Endothelial cell of umbilical vein (primary cell): ENCODE data around the gene PFDN1. TPM values are rescaled to one million over a fixed set of nuclear protein-coding genes. Genes with fewer than 3 reads are reported as not detected.

Experiments used
- BruUV-seq: library from RNA; stranded (reverse); fragments of 400-500 nt; replicated peaks from 2 replicates; lab custom pipeline; 2021; lab: Mats Ljungman, UMichigan
- CTCF ChIA-PET: fragments of 300-600, 350-600 bp; sonication (Branson Sonifier 250); formaldehyde crosslinking; loops from one replicate; lab custom pipeline; 2021; ENCODE audit warnings: antibody characterized with exemption, inconsistent platforms; lab: Charles Lee
- POLR2A ChIA-PET: fragments of 300-600, 350-600 bp; sonication (Branson Sonifier 250); formaldehyde crosslinking; loops from one replicate; lab custom pipeline; 2021; ENCODE audit warnings: antibody characterized with exemption, inconsistent platforms; lab: Charles Lee
- DNase-seq: peaks from one replicate; pipeline ENCODE4 v3.0.0-alpha.2; 2011; ENCODE audit warnings: low read depth, low spot score
- FAIRE-seq: peaks from 2 replicates; lab custom pipeline; 2011; peaks lifted over from hg19 to GRCh38; lab: Jason Lieb, UNC
- H2AFZ ChIP-seq: 2 replicates; pipeline ENCODE4 v1.6.0; 2012; ENCODE audit warnings: low read depth, low read length, control low read depth, inconsistent platforms
- H3K27ac ChIP-seq: 2 replicates; pipeline ENCODE4 v1.5.1; 2011; ENCODE audit warnings: low read depth, mild to moderate bottlenecking, control low read depth, low read length, moderate library complexity; ENCODE audit not compliant: insufficient read depth
- H3K27me3 ChIP-seq, 2 experiments: 2 replicates each; pipeline versions ENCODE4 v1.6.0 to v1.6.1; 2011; ENCODE audit warnings: low read length in 2 of 2, mixed read lengths in 1 of 2; ENCODE audit not compliant: control insufficient read depth in 2 of 2, insufficient read depth in 2 of 2
- H3K36me3 ChIP-seq, 2 experiments: 2 replicates in 1 of 2; 3 replicates in 1 of 2; pipeline ENCODE4 v1.5.1; 2011; ENCODE audit warnings: low read length in 2 of 2, mild to moderate bottlenecking in 1 of 2, moderate library complexity in 1 of 2; ENCODE audit not compliant: control insufficient read depth in 2 of 2, insufficient read depth in 2 of 2; ENCODE audit errors: extremely low read depth in 1 of 2
- H3K4me1 ChIP-seq: 3 replicates; pipeline ENCODE4 v1.5.1; 2011; ENCODE audit warnings: mild to moderate bottlenecking, low read length; ENCODE audit not compliant: control insufficient read depth, insufficient read depth; ENCODE audit errors: extremely low read depth
- H3K4me2 ChIP-seq: 2 replicates; pipeline ENCODE4 v1.6.1; 2011; ENCODE audit warnings: low read length, control low read depth, mixed read lengths; ENCODE audit not compliant: insufficient read depth
- H3K4me3 ChIP-seq, 3 experiments: fragments of 200-600 bp in 1 of 3; sonication (generic), shearing (Covaris generic) in 1 of 3; replicated peaks in 1 of 3; 2 replicates each; pipeline ENCODE4 v1.5.1; 2011 to 2016; ENCODE audit warnings: control low read depth in 3 of 3, low read length in 3 of 3, mild to moderate bottlenecking in 2 of 3, inconsistent platforms in 1 of 3, low read depth in 1 of 3, moderate library complexity in 1 of 3; ENCODE audit not compliant: insufficient read depth in 1 of 3
- H3K79me2 ChIP-seq: 2 replicates; pipeline ENCODE4 v1.6.0; 2012; ENCODE audit warnings: low read length, inconsistent platforms; ENCODE audit not compliant: control insufficient read depth, insufficient read depth
- H3K9ac ChIP-seq: replicated peaks from 2 replicates; pipeline ENCODE3; 2011; ENCODE audit warnings: low read length, control low read depth; ENCODE audit not compliant: insufficient read depth; ENCODE audit errors: extremely low read depth
- H3K9me1 ChIP-seq: replicated peaks from 3 replicates; pipeline ENCODE4 v1.6.0; 2011; ENCODE audit warnings: mild to moderate bottlenecking, low read length; ENCODE audit not compliant: control insufficient read depth, insufficient read depth; ENCODE audit errors: extremely low read depth
- H3K9me3 ChIP-seq: replicated peaks from 2 replicates; pipeline ENCODE4 v1.5.1; 2012; ENCODE audit warnings: low read length, inconsistent platforms; ENCODE audit not compliant: control insufficient read depth, insufficient read depth
- H4K20me1 ChIP-seq: replicated peaks from 2 replicates; pipeline ENCODE3; 2011; ENCODE audit warnings: mild to moderate bottlenecking, low read length; ENCODE audit not compliant: control insufficient read depth, insufficient read depth; ENCODE audit errors: extremely low read depth
- EZH2 ChIP-seq: IDR thresholded peaks from 2 replicates; pipeline ENCODE4 v1.6.1; 2012; ENCODE audit warnings: borderline replicate concordance, low read depth, mild to moderate bottlenecking, moderate library complexity, low read length, inconsistent platforms; ENCODE audit not compliant: severe bottlenecking
- GATA2 ChIP-seq: IDR thresholded peaks from 2 replicates; pipeline ENCODE4 v1.7.0; 2011; ENCODE audit warnings: low read depth, mild to moderate bottlenecking, moderate library complexity, mixed read lengths, low read length; ENCODE audit not compliant: insufficient read length, insufficient read depth
- MYC ChIP-seq: IDR thresholded peaks from one replicate; pipeline ENCODE4 v1.6.1; 2011; ENCODE audit warnings: mild to moderate bottlenecking, low read depth, low read length
- POLR2A ChIP-seq: IDR thresholded peaks from 2 replicates; pipeline ENCODE4 v1.6.1; 2012; ENCODE audit warnings: low read depth, mild to moderate bottlenecking, control low read depth, low read length
- POLR2AphosphoS5 ChIP-seq: IDR thresholded peaks from 2 replicates; pipeline ENCODE4 v1.6.1; 2012; ENCODE audit warnings: low read depth, mild to moderate bottlenecking, control low read depth, low read length, moderate library complexity; ENCODE audit not compliant: insufficient read depth
- dilution Hi-C: fragments of 300-500 bp; cut with MboI; formaldehyde crosslinking; loops from one replicate; pipeline ENCODE4 v1.15.0; 2019; ENCODE audit warnings: low sequenced_read_pairs; ENCODE audit not compliant: extremely low pct_ligation_motif_present
- intact Hi-C: fragments of 100-400 bp; cut with micrococcal nuclease; formaldehyde crosslinking; loops from one replicate; pipeline ENCODE4 v1.10.0; 2022
- polyA plus RNA-seq, 4 experiments: library from polyadenylated mRNA; depleted of rRNA in 3 of 4; stranded (reverse) in 3 of 4; unstranded in 1 of 4; fragments of >200 nt; gene quantifications; 2 replicates each; pipeline versions ENCODE4 v1.2.1 to v1.2.3, GENCODE V29; 2011 to 2012; ENCODE audit warnings: missing spikeins in 1 of 4
- total RNA-seq: library from RNA; stranded (reverse); gene quantifications from 2 replicates; pipeline ENCODE4 v1.2.3, GENCODE V29; 2021
- TF ChIP-seq, protein P1 (sequence below): IDR thresholded peaks from 2 replicates; pipeline ENCODE4 v1.6.1; 2011; ENCODE audit not compliant: insufficient read depth, insufficient read length
- TF ChIP-seq, protein P2 (sequence below), 2 donors: IDR thresholded peaks; 1 replicate in 1 of 2; 2 replicates in 1 of 2; pipeline ENCODE4 v1.5.1; 2011; ENCODE audit warnings: low read length in 2 of 2, mild to moderate bottlenecking in 2 of 2, moderate library complexity in 2 of 2, control low read depth in 1 of 2, inconsistent platforms in 1 of 2, low read depth in 1 of 2; ENCODE audit not compliant: insufficient read depth in 1 of 2; ENCODE audit errors: extremely low read depth in 1 of 2

The PFDN1 gene
- total and polyA plus RNA-seq, 2 donors (not counting 3 experiments of a cell fraction or from before 2014, with no cell fraction given): 107 to 158 TPM

DNA sequence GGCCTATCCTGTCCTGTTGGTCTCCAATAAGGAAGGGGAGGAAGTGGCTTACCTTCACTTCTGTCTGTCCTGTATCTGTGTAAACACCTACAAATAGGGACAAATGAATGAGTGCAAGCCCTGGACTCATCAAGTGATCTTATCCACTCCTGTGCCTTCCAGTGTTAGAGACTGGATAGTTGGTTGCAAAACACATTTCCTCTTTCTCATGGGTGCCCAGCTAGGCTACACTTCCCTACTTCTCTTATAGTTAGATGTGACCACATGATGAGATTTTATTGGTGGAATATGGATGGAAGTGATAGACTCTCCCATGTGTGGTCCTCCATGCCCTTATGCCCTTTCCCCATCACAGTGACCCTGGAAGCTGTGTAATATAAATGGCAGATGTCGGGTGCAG, 16.9 kb upstream of the PFDN1 start:
- Histone ChIP-seq H3K9me3 (no peaks in the 10 kb centered on the region), H3K27me3 (no peaks in the 10 kb centered on the region), H3K9ac (no peak overlapping the region), H3K4me1 (peaks cover 43% of the 10 kb centered on the region), H3K4me2 (no peak overlapping the region), H3K9me1 (no peaks in the 10 kb centered on the region), H3K4me3 (no peak overlapping the region), H3K36me3 (no peaks in the 10 kb centered on the region), H3K79me2 (no peaks in the 10 kb centered on the region), H4K20me1 (no peaks in the 10 kb centered on the region), H2AFZ (no peak overlapping the region), H3K27ac (no peak overlapping the region)
- dilution Hi-C loops: no loop called here
- CTCF ChIA-PET: interaction anchor here (0.6 to 1.1 kb wide), 2 partner anchors 9 to 76 kb away, joined by 3 to 5 read pairs; no protein-coding TSS in a partner anchor
- BruUV-seq: no TSS peak
- FAIRE-seq: no peak
- TF ChIP-seq POLR2A: no peak
- DNase-seq: no peak
- POLR2A ChIA-PET: interaction anchor here (0.6 kb wide), 1 partner anchor 38 kb away, joined by 5 read pairs; no protein-coding TSS in a partner anchor
- intact Hi-C loops: no loop called here

DNA sequence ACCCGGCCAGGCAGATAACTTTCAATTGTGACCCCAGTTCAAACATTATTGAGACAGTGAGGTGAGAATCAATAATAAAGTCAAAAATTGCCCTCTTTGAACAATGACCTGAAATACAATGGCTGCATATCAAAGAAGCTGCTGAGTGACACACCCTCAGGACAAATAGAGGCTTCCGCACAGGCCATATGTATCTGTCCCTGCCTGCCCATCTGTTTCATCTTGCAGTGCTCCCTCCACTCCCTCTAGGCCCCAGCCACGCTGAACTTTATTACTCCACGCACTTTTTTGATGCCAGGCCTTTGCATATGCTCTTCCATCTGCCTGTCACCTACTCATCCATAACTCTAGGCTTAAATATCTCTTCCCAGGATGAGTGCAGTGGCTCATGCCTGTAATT, 15.9 kb upstream of the PFDN1 start:
- ChIA-PET POLR2A (no interaction called here), CTCF (interaction anchor here (0.9 to 1.2 kb wide), 2 partner anchors 9 to 28 kb away, joined by 3 to 4 read pairs; partner anchors contain the start of gene HBEGF)
- no peak overlapping the region for H3K4me3 ChIP-seq
- DNase-seq: no peak
- H3K9me3 ChIP-seq: no peaks in the 10 kb centered on the region
- no peaks in the 10 kb centered on the region for H3K27me3 ChIP-seq
- dilution Hi-C loops: no loop called here
- no peaks in the 10 kb centered on the region for H3K79me2 ChIP-seq
- no peaks in the 10 kb centered on the region for H4K20me1 ChIP-seq
- TF ChIP-seq, protein P1, sequence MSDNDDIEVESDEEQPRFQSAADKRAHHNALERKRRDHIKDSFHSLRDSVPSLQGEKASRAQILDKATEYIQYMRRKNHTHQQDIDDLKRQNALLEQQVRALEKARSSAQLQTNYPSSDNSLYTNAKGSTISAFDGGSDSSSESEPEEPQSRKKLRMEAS: no peak
- TF ChIP-seq POLR2AphosphoS5 (no peak), MYC (no peak), POLR2A (no peak), GATA2 (no peak), EZH2 (no peak)
- TF ChIP-seq, protein P2, sequence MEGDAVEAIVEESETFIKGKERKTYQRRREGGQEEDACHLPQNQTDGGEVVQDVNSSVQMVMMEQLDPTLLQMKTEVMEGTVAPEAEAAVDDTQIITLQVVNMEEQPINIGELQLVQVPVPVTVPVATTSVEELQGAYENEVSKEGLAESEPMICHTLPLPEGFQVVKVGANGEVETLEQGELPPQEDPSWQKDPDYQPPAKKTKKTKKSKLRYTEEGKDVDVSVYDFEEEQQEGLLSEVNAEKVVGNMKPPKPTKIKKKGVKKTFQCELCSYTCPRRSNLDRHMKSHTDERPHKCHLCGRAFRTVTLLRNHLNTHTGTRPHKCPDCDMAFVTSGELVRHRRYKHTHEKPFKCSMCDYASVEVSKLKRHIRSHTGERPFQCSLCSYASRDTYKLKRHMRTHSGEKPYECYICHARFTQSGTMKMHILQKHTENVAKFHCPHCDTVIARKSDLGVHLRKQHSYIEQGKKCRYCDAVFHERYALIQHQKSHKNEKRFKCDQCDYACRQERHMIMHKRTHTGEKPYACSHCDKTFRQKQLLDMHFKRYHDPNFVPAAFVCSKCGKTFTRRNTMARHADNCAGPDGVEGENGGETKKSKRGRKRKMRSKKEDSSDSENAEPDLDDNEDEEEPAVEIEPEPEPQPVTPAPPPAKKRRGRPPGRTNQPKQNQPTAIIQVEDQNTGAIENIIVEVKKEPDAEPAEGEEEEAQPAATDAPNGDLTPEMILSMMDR (IDR thresholded peaks at IDR 0.05; ENCODE audit: extremely low read depth in 1 of 2, insufficient read depth in 1 of 2, low read depth in 1 of 2, low read length in 2 of 2): no peak
- H3K27ac ChIP-seq: no peak overlapping the region
- no peak overlapping the region for H2AFZ ChIP-seq
- H3K36me3 ChIP-seq: no peaks in the 10 kb centered on the region
- H3K4me2 ChIP-seq: no peak overlapping the region
- BruUV-seq: no TSS peak
- no peaks in the 10 kb centered on the region for H3K9me1 ChIP-seq
- intact Hi-C loops: no loop called here
- FAIRE-seq: no peak
- H3K9ac ChIP-seq: no peak overlapping the region
- H3K4me1 ChIP-seq: peaks cover 35% of the 10 kb centered on the region
